NCI-H2227 treated with DMSO at 0.1 percent for 48 hours (cell line): ENCODE data around the gene MEGF11.

ENCODE experiments used
- DNase-seq: peaks from one replicate; lab custom pipeline; 2025; lab: John Stamatoyannopoulos, UW

The MEGF11 gene

GRCh38 chr15:66142285-66142684 is 111.3 kb downstream of the MEGF11 start:
- DNase-seq, result no peak

GRCh38 chr15:66139591-66140207 is 113.9 kb downstream of the MEGF11 start:
- DNase-seq, result no peak

- no peak for DNase-seq
Measured at GRCh38 chr15:66138892-66139590, 114.5 kb downstream of the MEGF11 start.

GRCh38 chr15:66138096-66138783 is 115.3 kb downstream of the MEGF11 start:
- DNase-seq, result no peak

- DNase-seq, result no peak
Measured at GRCh38 chr15:66136948-66137347, 116.6 kb downstream of the MEGF11 start.

GRCh38 chr15:66135664-66136063 is 117.9 kb downstream of the MEGF11 start:
- DNase-seq, result no peak

GRCh38 chr15:66134284-66134683 is 119.3 kb downstream of the MEGF11 start:
- DNase-seq, result no peak

- DNase-seq, result no peak
Measured at GRCh38 chr15:66133247-66133885, 120.2 kb downstream of the MEGF11 start.

GRCh38 chr15:66132251-66132816 is 121.2 kb downstream of the MEGF11 start:
- DNase-seq, result no peak

- DNase-seq, result no peak
Measured at GRCh38 chr15:66131831-66132230, 121.7 kb downstream of the MEGF11 start.

GRCh38 chr15:66131200-66131599 is 122.3 kb downstream of the MEGF11 start:
- DNase-seq, result no peak

GRCh38 chr15:66130496-66131034 is 123.0 kb downstream of the MEGF11 start:
- DNase-seq, result no peak

- DNase-seq, result no peak
Measured at GRCh38 chr15:66129586-66129985, 124.0 kb downstream of the MEGF11 start.

- DNase-seq, result no peak
Measured at GRCh38 chr15:66128116-66128680, 125.4 kb downstream of the MEGF11 start.

GRCh38 chr15:66126456-66126855 is 127.1 kb downstream of the MEGF11 start:
- DNase-seq, result no peak

- no peak for DNase-seq
Measured at GRCh38 chr15:66126031-66126441, 127.5 kb downstream of the MEGF11 start.

GRCh38 chr15:66124651-66125050 is 128.9 kb downstream of the MEGF11 start:
- no peak for DNase-seq

GRCh38 chr15:66123799-66124198 is 129.8 kb downstream of the MEGF11 start:
- no peak for DNase-seq

- DNase-seq, result no peak
Measured at GRCh38 chr15:66120422-66120821, 133.1 kb downstream of the MEGF11 start.

- DNase-seq, result no peak
Measured at GRCh38 chr15:66117841-66118240, 135.7 kb downstream of the MEGF11 start.

- DNase-seq, result no peak
Measured at GRCh38 chr15:66115568-66116206, 137.9 kb downstream of the MEGF11 start.
